ENCODE results near the gene FIP1L1.

Gene FIP1L1

GRCh38 chr4:53432528-53433424 is 55.3 kb downstream of the FIP1L1 start:
- Histone ChIP-seq H3K4me1 (ENCODE audit: control insufficient read depth in 5 of 5, insufficient read depth in 5 of 5, low read length in 5 of 5) (no peaks in the 10 kb centered on the region), H3K9me3 (ENCODE audit: control insufficient read depth in 5 of 5, low read length in 5 of 5) (no peaks in the 10 kb centered on the region), H3K27me3 (ENCODE audit: control insufficient read depth in 5 of 5, insufficient read depth in 4 of 5, low read length in 5 of 5) (no peaks in the 10 kb centered on the region), H3K27ac (ENCODE audit: low read depth, low read length) (no peak overlapping the region), H3K9ac (ENCODE audit: low read length in 5 of 5) (no peak overlapping the region), H3K36me3 (ENCODE audit: control insufficient read depth in 5 of 5, insufficient read depth in 5 of 5, low read length in 5 of 5) (peaks cover 9 to 43% (median 28%) of the 10 kb centered on the region in 5 donors), H3K4me3 (ENCODE audit: low read depth in 1 of 5, low read length in 5 of 5) (no peak overlapping the region)

DNA sequence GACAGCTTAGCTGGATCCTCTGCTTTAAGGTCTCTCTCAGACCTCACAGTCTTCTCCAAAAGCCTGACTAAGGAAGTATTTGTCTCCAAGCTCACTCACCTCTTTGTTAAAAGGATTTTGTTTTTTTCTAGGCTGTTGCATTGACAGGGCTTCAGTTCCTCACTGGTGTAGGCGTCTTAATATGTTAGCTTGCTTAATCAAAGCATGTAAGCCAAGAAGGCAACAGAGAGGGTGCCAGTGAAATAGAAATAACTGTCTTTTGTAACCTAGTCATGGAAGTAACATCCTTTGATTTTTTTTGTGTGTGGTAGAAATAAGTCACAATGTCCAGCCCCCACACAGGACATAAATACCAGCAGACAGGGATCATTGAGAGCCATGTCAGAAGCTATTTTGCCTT is 58.8 kb downstream of the FIP1L1 start:
- Histone ChIP-seq H3K4me1 (ENCODE audit: control insufficient read depth in 5 of 5, insufficient read depth in 5 of 5, low read length in 5 of 5) (no peaks in the 10 kb centered on the region), H3K36me3 (ENCODE audit: control insufficient read depth in 5 of 5, insufficient read depth in 5 of 5, low read length in 5 of 5) (peaks cover 5 to 28% (median 11%) of the 10 kb centered on the region in 5 donors)

DNA sequence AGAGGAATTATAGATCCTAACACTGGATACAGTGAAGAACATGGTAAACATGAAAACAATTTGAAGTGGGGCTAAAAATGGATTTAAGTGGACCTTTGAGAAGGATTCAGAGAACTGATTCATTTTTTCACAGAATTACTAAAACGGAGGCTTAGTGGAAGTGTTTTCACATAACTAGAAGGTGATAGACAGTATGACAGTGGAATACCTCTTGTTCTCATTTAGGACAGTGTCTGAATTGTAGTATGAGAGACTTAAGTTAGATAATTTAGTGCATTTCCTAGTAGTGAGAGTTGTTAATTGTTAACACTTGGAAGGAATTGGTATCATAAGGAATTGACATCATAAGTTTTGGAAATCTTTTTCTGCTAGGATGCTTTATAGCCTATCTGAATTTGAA is 64.1 kb downstream of the FIP1L1 start:
- no peak overlapping the region for H3K27ac ChIP-seq (ENCODE audit: low read depth, low read length)
- no peak overlapping the region for H3K4me3 ChIP-seq (ENCODE audit: low read depth in 1 of 5, low read length in 5 of 5)
- H3K36me3 ChIP-seq (ENCODE audit: control insufficient read depth in 5 of 5, insufficient read depth in 5 of 5, low read length in 5 of 5), result peaks cover 20 to 48% (median 30%) of the 10 kb centered on the region in 5 donors
- no peak overlapping the region for H3K9ac ChIP-seq (ENCODE audit: low read length in 5 of 5)
- H3K9me3 ChIP-seq (ENCODE audit: control insufficient read depth in 5 of 5, low read length in 5 of 5), result no peaks in the 10 kb centered on the region
- no peaks in the 10 kb centered on the region for H3K4me1 ChIP-seq (ENCODE audit: control insufficient read depth in 5 of 5, insufficient read depth in 5 of 5, low read length in 5 of 5)
- H3K27me3 ChIP-seq (ENCODE audit: control insufficient read depth in 5 of 5, insufficient read depth in 4 of 5, low read length in 5 of 5), result no peaks in the 10 kb centered on the region

More for the DNA sequence above, 58.8 kb downstream of the FIP1L1 start:
- Histone ChIP-seq H3K27ac (ENCODE audit: low read depth, low read length) (no peak overlapping the region), H3K9ac (ENCODE audit: low read length in 5 of 5) (no peak overlapping the region), H3K4me3 (ENCODE audit: low read depth in 1 of 5, low read length in 5 of 5) (no peak overlapping the region), H3K9me3 (ENCODE audit: control insufficient read depth in 5 of 5, low read length in 5 of 5) (no peaks in the 10 kb centered on the region), H3K27me3 (ENCODE audit: control insufficient read depth in 5 of 5, insufficient read depth in 4 of 5, low read length in 5 of 5) (no peaks in the 10 kb centered on the region)

DNA sequence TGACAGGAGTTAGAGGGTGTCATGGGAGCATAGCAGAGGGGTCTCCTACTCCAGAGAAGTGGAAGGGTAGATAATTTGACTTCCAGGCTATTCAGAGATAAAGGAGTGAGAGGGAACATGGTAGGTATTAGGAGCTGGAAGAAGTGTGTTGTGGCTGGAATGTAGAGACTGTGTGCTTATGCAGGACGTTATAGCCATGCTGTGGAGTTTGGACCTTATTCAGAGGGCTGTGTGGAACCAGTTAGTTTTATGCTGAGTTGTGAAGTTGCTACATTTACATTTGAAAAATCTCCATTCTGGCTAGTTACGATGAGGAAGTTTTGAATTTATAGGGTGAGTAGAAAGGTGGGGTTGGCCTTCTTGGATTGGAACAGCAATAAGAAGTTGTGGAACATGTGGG is 67.5 kb downstream of the FIP1L1 start:
- Histone ChIP-seq H3K36me3 (ENCODE audit: control insufficient read depth in 5 of 5, insufficient read depth in 5 of 5, low read length in 5 of 5) (peaks cover 19 to 49% (median 29%) of the 10 kb centered on the region in 5 donors), H3K27me3 (ENCODE audit: control insufficient read depth in 5 of 5, insufficient read depth in 4 of 5, low read length in 5 of 5) (no peaks in the 10 kb centered on the region), H3K9me3 (ENCODE audit: control insufficient read depth in 5 of 5, low read length in 5 of 5) (no peaks in the 10 kb centered on the region), H3K9ac (ENCODE audit: low read length in 5 of 5) (no peak overlapping the region), H3K4me3 (ENCODE audit: low read depth in 1 of 5, low read length in 5 of 5) (no peak overlapping the region), H3K4me1 (ENCODE audit: control insufficient read depth in 5 of 5, insufficient read depth in 5 of 5, low read length in 5 of 5) (no peaks in the 10 kb centered on the region), H3K27ac (ENCODE audit: low read depth, low read length) (no peak overlapping the region)

DNA sequence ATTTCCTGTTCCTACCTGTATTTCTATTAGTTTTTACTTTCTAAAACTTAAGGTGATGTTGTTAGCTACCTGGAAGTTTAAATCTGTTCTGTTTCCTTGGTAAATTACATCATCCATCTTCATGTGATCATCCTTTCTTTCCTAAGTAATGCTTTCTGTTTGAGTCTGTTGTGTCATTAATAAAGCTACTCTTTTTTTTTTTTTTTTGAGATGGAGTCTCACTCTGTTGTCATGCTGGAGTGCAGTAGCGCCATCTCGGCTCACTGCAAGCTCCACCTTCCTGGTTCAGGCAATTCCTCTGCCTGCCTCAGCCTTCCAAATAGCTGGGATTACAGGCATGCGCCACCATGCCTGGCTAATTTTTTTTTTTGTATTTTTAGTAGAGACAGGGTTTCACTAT is 73.3 kb downstream of the FIP1L1 start:
- H3K27me3 ChIP-seq (ENCODE audit: control insufficient read depth in 5 of 5, insufficient read depth in 4 of 5, low read length in 5 of 5), result no peaks in the 10 kb centered on the region
- H3K4me1 ChIP-seq (ENCODE audit: control insufficient read depth in 5 of 5, insufficient read depth in 5 of 5, low read length in 5 of 5), result peaks cover 0 to 3% (median 0%) of the 10 kb centered on the region in 5 donors
- H3K36me3 ChIP-seq (ENCODE audit: control insufficient read depth in 5 of 5, insufficient read depth in 5 of 5, low read length in 5 of 5), result peaks cover 24 to 38% (median 36%) of the 10 kb centered on the region in 5 donors
- no peak overlapping the region for H3K27ac ChIP-seq (ENCODE audit: low read depth, low read length)
- H3K4me3 ChIP-seq (ENCODE audit: low read depth in 1 of 5, low read length in 5 of 5), result no peak overlapping the region
- no peaks in the 10 kb centered on the region for H3K9me3 ChIP-seq (ENCODE audit: control insufficient read depth in 5 of 5, low read length in 5 of 5)
- H3K9ac ChIP-seq (ENCODE audit: low read length in 5 of 5), result no peak overlapping the region

- Histone ChIP-seq H3K4me1 (ENCODE audit: control insufficient read depth in 5 of 5, insufficient read depth in 5 of 5, low read length in 5 of 5) (peaks cover 0 to 3% (median 0%) of the 10 kb centered on the region in 5 donors), H3K27me3 (ENCODE audit: control insufficient read depth in 5 of 5, insufficient read depth in 4 of 5, low read length in 5 of 5) (no peaks in the 10 kb centered on the region), H3K36me3 (ENCODE audit: control insufficient read depth in 5 of 5, insufficient read depth in 5 of 5, low read length in 5 of 5) (peaks cover 25 to 40% (median 38%) of the 10 kb centered on the region in 5 donors), H3K9me3 (ENCODE audit: control insufficient read depth in 5 of 5, low read length in 5 of 5) (no peaks in the 10 kb centered on the region), H3K27ac (ENCODE audit: low read depth, low read length) (no peak overlapping the region), H3K9ac (ENCODE audit: low read length in 5 of 5) (no peak overlapping the region), H3K4me3 (ENCODE audit: low read depth in 1 of 5, low read length in 5 of 5) (no peak overlapping the region)
Measured at GRCh38 chr4:53453385-53453784, 75.9 kb downstream of the FIP1L1 start.

DNA sequence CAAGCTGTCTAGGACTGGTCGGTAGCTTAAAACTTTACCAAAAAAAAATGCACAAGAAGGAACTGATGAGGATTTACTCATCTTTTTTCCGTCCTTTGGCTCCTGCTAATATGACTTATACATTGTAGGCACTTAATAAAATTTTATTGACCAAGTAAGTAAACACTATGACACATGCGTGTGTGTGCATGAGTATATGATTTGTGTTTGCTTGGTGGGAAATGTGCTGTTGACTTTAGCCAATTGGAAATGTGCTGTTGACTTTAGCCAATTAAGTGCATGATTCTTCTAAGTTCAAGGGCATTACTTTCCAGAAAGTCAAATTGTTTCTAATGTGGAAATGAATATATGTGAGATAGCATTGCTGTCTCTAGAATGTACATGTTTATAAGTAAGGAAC is 78.3 kb downstream of the FIP1L1 start:
- Histone ChIP-seq H3K36me3 (ENCODE audit: control insufficient read depth in 5 of 5, insufficient read depth in 5 of 5, low read length in 5 of 5) (peaks cover 38 to 57% (median 52%) of the 10 kb centered on the region in 5 donors), H3K27me3 (ENCODE audit: control insufficient read depth in 5 of 5, insufficient read depth in 4 of 5, low read length in 5 of 5) (no peaks in the 10 kb centered on the region), H3K4me1 (ENCODE audit: control insufficient read depth in 5 of 5, insufficient read depth in 5 of 5, low read length in 5 of 5) (no peaks in the 10 kb centered on the region), H3K4me3 (ENCODE audit: low read depth in 1 of 5, low read length in 5 of 5) (no peak overlapping the region), H3K9me3 (ENCODE audit: control insufficient read depth in 5 of 5, low read length in 5 of 5) (no peaks in the 10 kb centered on the region), H3K27ac (ENCODE audit: low read depth, low read length) (no peak overlapping the region), H3K9ac (ENCODE audit: low read length in 5 of 5) (no peak overlapping the region)

DNA sequence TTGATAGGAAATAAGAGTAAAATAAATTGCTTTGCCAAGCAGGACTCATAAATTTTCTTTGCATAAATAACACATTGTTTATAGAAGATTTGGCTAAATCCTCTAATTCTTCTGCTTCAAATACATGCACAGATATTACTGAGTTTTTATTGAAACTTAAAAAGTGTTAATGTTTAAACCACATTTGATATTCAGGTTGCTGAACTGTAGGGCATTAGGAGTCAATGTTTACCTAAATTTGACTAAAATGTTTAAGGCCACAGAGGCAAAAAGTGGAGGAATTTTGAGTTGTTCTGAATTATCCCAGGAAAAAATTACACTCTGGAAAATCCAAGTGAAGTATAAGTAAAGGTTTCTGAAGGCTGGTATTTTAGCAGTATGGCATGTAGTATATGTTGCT is 78.7 kb downstream of the FIP1L1 start:
- Histone ChIP-seq H3K4me1 (ENCODE audit: control insufficient read depth in 5 of 5, insufficient read depth in 5 of 5, low read length in 5 of 5) (no peaks in the 10 kb centered on the region), H3K36me3 (ENCODE audit: control insufficient read depth in 5 of 5, insufficient read depth in 5 of 5, low read length in 5 of 5) (peaks cover 39 to 60% (median 56%) of the 10 kb centered on the region in 5 donors), H3K27ac (ENCODE audit: low read depth, low read length) (no peak overlapping the region), H3K4me3 (ENCODE audit: low read depth in 1 of 5, low read length in 5 of 5) (no peak overlapping the region), H3K9me3 (ENCODE audit: control insufficient read depth in 5 of 5, low read length in 5 of 5) (no peaks in the 10 kb centered on the region), H3K9ac (ENCODE audit: low read length in 5 of 5) (no peak overlapping the region), H3K27me3 (ENCODE audit: control insufficient read depth in 5 of 5, insufficient read depth in 4 of 5, low read length in 5 of 5) (no peaks in the 10 kb centered on the region)

DNA sequence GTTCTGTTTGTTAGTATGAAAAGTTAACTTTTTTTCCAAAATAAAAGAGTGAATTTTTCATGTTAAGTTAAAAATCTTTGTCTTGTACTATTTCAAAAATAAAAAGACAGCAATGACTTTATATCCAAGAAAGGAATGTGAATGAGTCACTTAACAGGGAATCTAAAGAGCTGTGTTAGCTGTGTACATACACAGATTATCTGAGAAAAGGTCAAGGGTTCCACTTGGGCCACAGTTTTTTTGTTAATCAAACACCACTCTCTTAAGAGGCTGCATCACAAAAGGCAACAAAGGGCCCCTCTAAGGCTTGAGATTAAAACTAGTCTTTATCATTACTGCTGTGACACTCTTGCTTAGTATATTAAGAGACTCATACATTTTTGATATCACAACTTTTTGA is 82.1 kb downstream of the FIP1L1 start:
- Histone ChIP-seq H3K9me3 (ENCODE audit: control insufficient read depth in 5 of 5, low read length in 5 of 5) (no peaks in the 10 kb centered on the region), H3K4me3 (ENCODE audit: low read depth in 1 of 5, low read length in 5 of 5) (no peak overlapping the region), H3K4me1 (ENCODE audit: control insufficient read depth in 5 of 5, insufficient read depth in 5 of 5, low read length in 5 of 5) (no peaks in the 10 kb centered on the region), H3K36me3 (ENCODE audit: control insufficient read depth in 5 of 5, insufficient read depth in 5 of 5, low read length in 5 of 5) (peaks cover 37 to 66% (median 55%) of the 10 kb centered on the region in 5 donors), H3K9ac (ENCODE audit: low read length in 5 of 5) (no peak overlapping the region), H3K27ac (ENCODE audit: low read depth, low read length) (no peak overlapping the region), H3K27me3 (ENCODE audit: control insufficient read depth in 5 of 5, insufficient read depth in 4 of 5, low read length in 5 of 5) (no peaks in the 10 kb centered on the region)

GRCh38 chr4:53461244-53461643 is 83.8 kb downstream of the FIP1L1 start:
- Histone ChIP-seq H3K27ac (ENCODE audit: low read depth, low read length) (no peak overlapping the region), H3K36me3 (ENCODE audit: control insufficient read depth in 5 of 5, insufficient read depth in 5 of 5, low read length in 5 of 5) (peaks cover 25 to 50% (median 40%) of the 10 kb centered on the region in 5 donors), H3K27me3 (ENCODE audit: control insufficient read depth in 5 of 5, insufficient read depth in 4 of 5, low read length in 5 of 5) (no peaks in the 10 kb centered on the region), H3K4me1 (ENCODE audit: control insufficient read depth in 5 of 5, insufficient read depth in 5 of 5, low read length in 5 of 5) (no peaks in the 10 kb centered on the region), H3K9me3 (ENCODE audit: control insufficient read depth in 5 of 5, low read length in 5 of 5) (no peaks in the 10 kb centered on the region), H3K4me3 (ENCODE audit: low read depth in 1 of 5, low read length in 5 of 5) (no peak overlapping the region), H3K9ac (ENCODE audit: low read length in 5 of 5) (no peak overlapping the region)

Data from subcutaneous abdominal adipose tissue (tissue), 5 donors.